Stomach smooth muscle (tissue), 2 donors: ENCODE results near the gene SDHB.
A peak's percentile ranks its signal among the peaks of the same experiment; 100 is the strongest.

ENCODE experiments used
- H3K27ac ChIP-seq: one replicate; pipeline ENCODE4 v1.7.0; 2013; ENCODE audit warnings: mild to moderate bottlenecking, low read length, inconsistent platforms
- H3K27me3 ChIP-seq, 2 donors: one replicate each; pipeline ENCODE4 v1.7.0; 2013; ENCODE audit warnings: low read length in 2 of 2; ENCODE audit not compliant: insufficient read depth in 2 of 2, control insufficient read depth in 1 of 2
- H3K36me3 ChIP-seq, 2 donors: one replicate each; pipeline ENCODE4 v1.7.0; 2013; ENCODE audit warnings: low read length in 2 of 2; ENCODE audit not compliant: control insufficient read depth in 2 of 2, insufficient read depth in 2 of 2
- H3K4me1 ChIP-seq: one replicate; pipeline ENCODE4 v1.7.0; 2013; ENCODE audit warnings: low read length; ENCODE audit not compliant: control insufficient read depth, insufficient read depth
- H3K4me3 ChIP-seq, 2 donors: one replicate each; pipeline ENCODE4 v1.7.0; 2013; ENCODE audit warnings: low read length in 2 of 2
- H3K9ac ChIP-seq, 2 donors: one replicate each; pipeline ENCODE4 v1.7.0; 2013; ENCODE audit warnings: low read length in 2 of 2, mild to moderate bottlenecking in 1 of 2
- H3K9me3 ChIP-seq, 2 donors: one replicate each; pipeline ENCODE4 v1.7.0; 2013; ENCODE audit warnings: low read length in 2 of 2; ENCODE audit not compliant: control insufficient read depth in 2 of 2
- donor health status: healthy.
- donor health status: Pancreatic carcinoma.

The SDHB gene

GRCh38 chr1:17013491-17014320 is 40.1 kb downstream of the SDHB start:
- H3K4me1 ChIP-seq, result peaks cover 20% of the 10 kb centered on the region
- H3K27me3 ChIP-seq, result no peaks in the 10 kb centered on the region
- no peak overlapping the region for H3K4me3 ChIP-seq
- H3K9ac ChIP-seq, result no peak overlapping the region
- H3K9me3 ChIP-seq, result no peaks in the 10 kb centered on the region
- peaks cover 5 to 7% of the 10 kb centered on the region in 2 donors for H3K36me3 ChIP-seq
- no peak overlapping the region for H3K27ac ChIP-seq

- H3K27ac ChIP-seq, result no peak overlapping the region
- H3K27me3 ChIP-seq, result no peaks in the 10 kb centered on the region
- H3K4me1 ChIP-seq, result peaks cover 20% of the 10 kb centered on the region
- H3K9ac ChIP-seq, result no peak overlapping the region
- H3K9me3 ChIP-seq, result no peaks in the 10 kb centered on the region
- H3K36me3 ChIP-seq, result peaks cover 0 to 1% of the 10 kb centered on the region in 2 donors
- H3K4me3 ChIP-seq, result no peak overlapping the region
Measured at GRCh38 chr1:17012775-17013490, 40.9 kb downstream of the SDHB start.

- Histone ChIP-seq H3K9me3 (no peaks in the 10 kb centered on the region), H3K27me3 (no peaks in the 10 kb centered on the region), H3K27ac (no peak within 1 kb of the TSS), H3K4me3 (peak within 1 kb of the TSS; percentile 79 to 83), H3K4me1 (peaks cover 20% of the 10 kb centered on the region), H3K36me3 (no peaks in the 10 kb centered on the region), H3K9ac (peak within 1 kb of the TSS; percentile 51 to 77)
Measured at GRCh38 chr1:17011439-17012307, 42.2 kb downstream of the SDHB start, which contains the start of gene ATP13A2. TSS of gene ATP13A2 (minus strand) at chr1:17011928. CDS start at chr1:17011738, 190 bp downstream.

- peak overlapping the region; percentile 51 to 77 for H3K9ac ChIP-seq
- peak overlapping the region; percentile 79 to 82 for H3K4me3 ChIP-seq
- peaks cover 20% of the 10 kb centered on the region for H3K4me1 ChIP-seq
- no peaks in the 10 kb centered on the region for H3K9me3 ChIP-seq
- no peaks in the 10 kb centered on the region for H3K27me3 ChIP-seq
- no peak overlapping the region for H3K27ac ChIP-seq
- no peaks in the 10 kb centered on the region for H3K36me3 ChIP-seq
Measured at GRCh38 chr1:17011092-17011438, 42.8 kb downstream of the SDHB start.

GRCh38 chr1:17009706-17010105 is 44.1 kb downstream of the SDHB start:
- Histone ChIP-seq H3K36me3 (peaks cover 0 to 5% of the 10 kb centered on the region in 2 donors), H3K4me3 (no peak overlapping the region), H3K4me1 (peaks cover 20% of the 10 kb centered on the region), H3K9me3 (no peaks in the 10 kb centered on the region), H3K9ac (no peak overlapping the region), H3K27ac (no peak overlapping the region), H3K27me3 (no peaks in the 10 kb centered on the region)

- Histone ChIP-seq H3K27ac (no peak overlapping the region), H3K36me3 (peaks cover 4 to 15% of the 10 kb centered on the region in 2 donors), H3K4me3 (no peak overlapping the region), H3K27me3 (no peaks in the 10 kb centered on the region), H3K9me3 (no peaks in the 10 kb centered on the region), H3K4me1 (peaks cover 20% of the 10 kb centered on the region), H3K9ac (no peak overlapping the region)
Measured at GRCh38 chr1:17008208-17008855, 45.5 kb downstream of the SDHB start.

- Histone ChIP-seq H3K9ac (no peak overlapping the region), H3K36me3 (peaks cover 12 to 22% of the 10 kb centered on the region in 2 donors), H3K4me1 (peaks cover 15% of the 10 kb centered on the region), H3K27me3 (no peaks in the 10 kb centered on the region), H3K27ac (no peak overlapping the region), H3K9me3 (no peaks in the 10 kb centered on the region), H3K4me3 (no peak overlapping the region)
Measured at GRCh38 chr1:17007121-17007520, 46.7 kb downstream of the SDHB start.

- H3K27ac ChIP-seq, result no peak overlapping the region
- H3K36me3 ChIP-seq, result peaks cover 17 to 26% of the 10 kb centered on the region in 2 donors
- H3K9me3 ChIP-seq, result no peaks in the 10 kb centered on the region
Measured at GRCh38 chr1:17005365-17005740, 48.5 kb downstream of the SDHB start.

GRCh38 chr1:17004466-17005364 is 49.1 kb downstream of the SDHB start:
- Histone ChIP-seq H3K27me3 (no peaks in the 10 kb centered on the region), H3K9me3 (no peaks in the 10 kb centered on the region), H3K36me3 (peaks cover 17 to 28% of the 10 kb centered on the region in 2 donors), H3K4me3 (no peak overlapping the region), H3K4me1 (no peaks in the 10 kb centered on the region), H3K27ac (no peak overlapping the region), H3K9ac (no peak overlapping the region)

More at GRCh38 chr1:17005365-17005740, 48.5 kb downstream of the SDHB start:
- Histone ChIP-seq H3K4me1 (peaks cover 3% of the 10 kb centered on the region), H3K9ac (no peak overlapping the region), H3K4me3 (no peak overlapping the region), H3K27me3 (no peaks in the 10 kb centered on the region)
